Transverse colon (tissue), 4 donors: ENCODE results near the gene PSTPIP1. TPM values are rescaled to one million over a fixed set of nuclear protein-coding genes. Genes with fewer than 3 reads are reported as not detected.

ENCODE experiments used
- DNase-seq: peaks from one replicate; pipeline ENCODE4 v3.0.0-alpha.2; 2019
- H3K27ac ChIP-seq, 4 donors: fragments of 200-600 bp; sonication (generic); 2 replicates each; pipeline ENCODE4 v1.5.1; 2016 to 2018; ENCODE audit warnings: inconsistent platforms in 4 of 4
- H3K27me3 ChIP-seq: fragments of 200-600 bp; sonication (generic); 2 replicates; pipeline ENCODE4 v1.5.1; 2017; ENCODE audit warnings: inconsistent platforms
- H3K36me3 ChIP-seq, 4 donors: fragments of 200-600 bp; sonication (generic); 2 replicates each; pipeline ENCODE4 v1.5.1; 2017 to 2019; ENCODE audit warnings: inconsistent platforms in 4 of 4
- H3K4me1 ChIP-seq, 4 donors: fragments of 200-600 bp; sonication (generic); 2 replicates each; pipeline ENCODE4 v1.5.1; 2017 to 2020; ENCODE audit warnings: inconsistent platforms in 4 of 4
- H3K4me3 ChIP-seq, 4 donors: fragments of 200-600 bp; sonication (generic); 1 replicate in 1 of 4; 2 replicates in 3 of 4; pipeline versions ENCODE4 v1.5.1 to v1.6.1; 2017 to 2019; ENCODE audit warnings: inconsistent platforms in 4 of 4
- H3K9me3 ChIP-seq, 2 donors: fragments of 200-600 bp; sonication (generic); 2 replicates each; pipeline ENCODE4 v1.5.1; 2017 to 2019; ENCODE audit warnings: inconsistent platforms in 2 of 2
- CTCF ChIP-seq, 5 experiments: fragments of 200-600 bp in 3 of 5; fragments of 450-650 bp in 2 of 5; sonication (generic) in 3 of 5; IDR thresholded peaks; 1 replicate in 2 of 5; 2 replicates in 3 of 5; pipeline ENCODE4 v1.5.1; 2016 to 2017; ENCODE audit warnings: antibody characterized with exemption in 5 of 5, inconsistent platforms in 3 of 5, mild to moderate bottlenecking in 2 of 5, moderate library complexity in 1 of 5
- EP300 ChIP-seq: sonication (generic); formaldehyde crosslinking; IDR thresholded peaks from one replicate; pipeline ENCODE4 v1.6.1; 2017; ENCODE audit warnings: antibody characterized with exemption, low read depth
- POLR2A ChIP-seq: fragments of 450-650 bp; IDR thresholded peaks from one replicate; pipeline ENCODE4 v1.6.1; 2016; ENCODE audit warnings: antibody characterized with exemption, mild to moderate bottlenecking, moderate library complexity
- POLR2AphosphoS5 ChIP-seq, 3 donors: sonication (generic); formaldehyde crosslinking; IDR thresholded peaks; one replicate each; pipeline ENCODE4 v1.6.1; 2016; ENCODE audit warnings: antibody characterized with exemption in 3 of 3
- WGBS, 2 donors: methylation state at CpG; one replicate each; pipeline ENCODE4 v1.1.5; 2018; ENCODE audit warnings: low coverage in 1 of 2; 5-methylcytosine and 5-hydroxymethylcytosine counted together
- in situ Hi-C, 4 donors: fragments of 200-750 bp; cut with MboI; loops; one replicate each; pipeline versions ENCODE4 v1.15.0 to v1.15.1; 2017; ENCODE audit warnings: low sequenced_read_pairs in 3 of 4, low pct_ligation_motif_present in 1 of 4, low pct_unique_long_range_greater_than_20kb in 1 of 4
- intact Hi-C: fragments of 100-400 bp; cut with DNase I; formaldehyde crosslinking; loops from one replicate; pipeline ENCODE4 v1.15.1; 2023; ENCODE audit warnings: low total_unique reads
- total RNA-seq, 4 donors: library from RNA; depleted of rRNA; stranded (reverse); fragments of >200 nt; gene quantifications; one replicate each; pipeline ENCODE4 v1.1.0, GENCODE V29; 2016

The PSTPIP1 gene
- total RNA-seq, 4 donors from 2014 or later, result 1.4 to 35.2 (median 8.7) TPM

GRCh38 chr15:77040673-77041072 is 45.7 kb downstream of the PSTPIP1 start:
- no peak for DNase-seq
- intact Hi-C loops (no loop called here), in situ Hi-C loops (no loop called here)
- no peak overlapping the region for H3K27ac ChIP-seq
- H3K36me3 ChIP-seq, result peaks cover 0 to 8% (median under 1%) of the 10 kb centered on the region in 4 donors
- H3K4me3 ChIP-seq, result no peak overlapping the region
- TF ChIP-seq CTCF (IDR thresholded peaks at IDR 0.05), result no peak
- no peaks in the 10 kb centered on the region for H3K9me3 ChIP-seq
- no peaks in the 10 kb centered on the region for H3K27me3 ChIP-seq
- peaks cover 0 to 12% (median 6%) of the 10 kb centered on the region in 4 donors for H3K4me1 ChIP-seq
- 70 to 79% methylated on average over 2 to 5 of the region's 5 CpGs for WGBS, 2 donors

GRCh38 chr15:77042245-77042919 is 47.5 kb downstream of the PSTPIP1 start:
- in situ Hi-C loops, result no loop called here
- TF ChIP-seq EP300, result no peak
- no peak for TF ChIP-seq POLR2AphosphoS5 (IDR thresholded peaks at IDR 0.05)
- TF ChIP-seq CTCF (IDR thresholded peaks at IDR 0.05), result no peak
- no peak for TF ChIP-seq POLR2A
- no peaks in the 10 kb centered on the region for H3K9me3 ChIP-seq
- H3K27ac ChIP-seq, result no peak overlapping the region
- DNase-seq, result no peak
- intact Hi-C loops, result no loop called here
- peaks cover 0 to 22% (median 8%) of the 10 kb centered on the region in 4 donors for H3K36me3 ChIP-seq
- no peak overlapping the region for H3K4me3 ChIP-seq
- no peaks in the 10 kb centered on the region for H3K27me3 ChIP-seq
- 81 to 84% methylated on average over 7 to 8 of the region's 8 CpGs for WGBS, 2 donors
- peaks cover 0 to 12% (median 6%) of the 10 kb centered on the region in 4 donors for H3K4me1 ChIP-seq

- TF ChIP-seq EP300 (no peak), CTCF (IDR thresholded peaks at IDR 0.05) (no peak), POLR2AphosphoS5 (IDR thresholded peaks at IDR 0.05) (no peak)
- intact Hi-C loops (no loop called here), in situ Hi-C loops (no loop called here)
- H3K9me3 ChIP-seq, result no peaks in the 10 kb centered on the region
- H3K36me3 ChIP-seq, result peaks cover 0 to 22% (median 8%) of the 10 kb centered on the region in 4 donors
- WGBS, 2 donors, result 76 to 87% methylated on average over 4 to 20 of the region's 20 CpGs
- DNase-seq, result no peak
- no peak overlapping the region for H3K27ac ChIP-seq
- H3K4me3 ChIP-seq, result no peak overlapping the region
- H3K27me3 ChIP-seq, result no peaks in the 10 kb centered on the region
- H3K4me1 ChIP-seq, result peaks cover 0 to 13% (median 8%) of the 10 kb centered on the region in 4 donors
Measured at GRCh38 chr15:77042955-77043920, 48.3 kb downstream of the PSTPIP1 start.

GRCh38 chr15:77044228-77045042 is 49.5 kb downstream of the PSTPIP1 start:
- H3K4me3 ChIP-seq, result no peak overlapping the region
- no peak for TF ChIP-seq CTCF (IDR thresholded peaks at IDR 0.05)
- no peak for TF ChIP-seq POLR2AphosphoS5 (IDR thresholded peaks at IDR 0.05)
- TF ChIP-seq POLR2A, result no peak
- no peak for TF ChIP-seq EP300
- H3K4me1 ChIP-seq, result peaks cover 0 to 20% (median 11%) of the 10 kb centered on the region in 4 donors
- intact Hi-C loops, result no loop called here
- in situ Hi-C loops, result no loop called here
- peaks cover 0 to 22% (median 8%) of the 10 kb centered on the region in 4 donors for H3K36me3 ChIP-seq
- DNase-seq, result no peak
- no peaks in the 10 kb centered on the region for H3K27me3 ChIP-seq
- WGBS, 2 donors, result 64 to 79% methylated on average over 2 to 7 of the region's 7 CpGs
- H3K9me3 ChIP-seq, result no peaks in the 10 kb centered on the region
- no peak overlapping the region for H3K27ac ChIP-seq
